Stomach (tissue), 9 donors: ENCODE measurements around the gene EVC2. TPM values are rescaled to one million over a fixed set of nuclear protein-coding genes. Genes with fewer than 3 reads are reported as not detected.

Source experiments
- DNase-seq, 2 donors: peaks; one replicate each; pipeline versions ENCODE4 v3.0.0 to v3.0.0-alpha.2; 2013 to 2019
- H3K27ac ChIP-seq, 5 donors: fragments of 200-600 bp in 4 of 5; sonication (generic) in 4 of 5; one replicate each; pipeline ENCODE4 v1.5.1; 2013 to 2019; ENCODE audit warnings: mild to moderate bottlenecking in 1 of 5, moderate library complexity in 1 of 5
- H3K27me3 ChIP-seq, 3 donors: fragments of 200-600 bp; sonication (generic); one replicate each; pipeline ENCODE4 v1.5.1; 2017 to 2019; ENCODE audit warnings: mixed run types in 1 of 3
- H3K36me3 ChIP-seq, 4 donors: fragments of 200-600 bp; sonication (generic); 1 replicate in 3 of 4; 2 replicates in 1 of 4; pipeline ENCODE4 v1.5.1; 2016 to 2019
- H3K4me1 ChIP-seq, 4 donors: fragments of 200-600 bp; sonication (generic); one replicate each; pipeline ENCODE4 v1.5.1; 2016 to 2019
- H3K4me3 ChIP-seq, 4 donors: fragments of 200-600 bp; sonication (generic) in 3 of 4; one replicate each; pipeline ENCODE4 v1.5.1; 2016 to 2019; ENCODE audit warnings: mild to moderate bottlenecking in 1 of 4
- H3K9me3 ChIP-seq, 4 donors: fragments of 200-600 bp; sonication (generic); one replicate each; pipeline ENCODE4 v1.5.1; 2016 to 2019
- CTCF ChIP-seq, 7 experiments: fragments of 450-650 bp in 4 of 7; fragments of 200-600 bp in 3 of 7; sonication (generic) in 3 of 7; IDR thresholded peaks; one replicate each; pipeline ENCODE4 v1.5.1; 2016 to 2019; ENCODE audit warnings: antibody characterized with exemption in 7 of 7, control low read depth in 2 of 7, mild to moderate bottlenecking in 1 of 7
- EP300 ChIP-seq: sonication (generic); formaldehyde crosslinking; IDR thresholded peaks from one replicate; pipeline ENCODE4 v1.6.1; 2017; ENCODE audit warnings: antibody characterized with exemption
- POLR2A ChIP-seq, 4 donors: fragments of 450-650 bp; IDR thresholded peaks; one replicate each; pipeline ENCODE4 v1.6.1; 2016; ENCODE audit warnings: antibody characterized with exemption in 4 of 4, control low read depth in 2 of 4, mild to moderate bottlenecking in 1 of 4, moderate library complexity in 1 of 4
- POLR2AphosphoS5 ChIP-seq, 3 donors: sonication (generic); formaldehyde crosslinking; IDR thresholded peaks; one replicate each; pipeline ENCODE4 v1.6.1; 2016; ENCODE audit warnings: antibody characterized with exemption in 3 of 3
- WGBS, 5 donors: extraction: QIAGEN DNeasy Blood & Tissue Kit in 3 of 5; methylation state at CpG; one replicate each; pipeline versions ENCODE4 v1.1.5 to v1.1.7; 2013 to 2018; 5-methylcytosine and 5-hydroxymethylcytosine counted together
- intact Hi-C: fragments of 100-400 bp; cut with DNase I; formaldehyde crosslinking; loops from one replicate; pipeline ENCODE4 v1.15.1; 2023; ENCODE audit warnings: low total_unique reads
- polyA plus RNA-seq, 3 donors: library from polyadenylated mRNA; stranded (reverse); fragments of 200-250 nt; gene quantifications; one replicate each; pipeline ENCODE4 v1.2.3, GENCODE V29; 2013
- total RNA-seq, 5 donors: library from RNA; depleted of rRNA; stranded (reverse); fragments of >200 nt; gene quantifications; one replicate each; pipeline versions ENCODE4 v1.1.0 to v1.2.3, GENCODE V29; 2014 to 2016
- donor health status: healthy with polysubstance abuse.
- donor health status: Bipolar disorder and iron deficiency.
- donor health status: healthy.

EVC2 gene
- total and polyA plus RNA-seq, 8 donors = 0.76 to 11.7 (median 4.9) TPM

DNA sequence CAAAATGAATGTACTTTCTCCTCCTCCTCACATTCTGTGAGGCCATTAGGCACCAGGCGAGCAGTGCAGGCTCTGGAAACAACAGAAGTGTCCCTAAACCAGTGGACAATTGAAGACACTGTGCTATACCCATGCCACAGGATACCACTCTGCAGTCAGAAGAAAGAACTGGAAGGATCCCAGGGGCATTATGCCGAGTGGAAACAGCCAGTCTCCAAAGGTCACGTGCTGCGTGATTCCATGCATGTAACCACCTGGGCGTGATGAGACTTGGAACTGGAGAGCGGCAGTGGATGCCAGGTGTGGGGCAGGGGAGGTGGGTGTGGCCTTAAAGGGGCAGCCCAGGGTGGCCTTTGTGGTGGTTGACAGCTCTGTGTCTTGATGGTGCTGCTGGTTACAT, 139.4 kb downstream of the EVC2 start:
- Histone ChIP-seq H3K9me3 (no peaks in the 10 kb centered on the region), H3K4me1 (no peaks in the 10 kb centered on the region), H3K4me3 (no peak overlapping the region), H3K27me3 (no peaks in the 10 kb centered on the region), H3K36me3 (peaks cover 14 to 81% (median 53%) of the 10 kb centered on the region in 4 donors), H3K27ac (no peak overlapping the region)
- TF ChIP-seq CTCF (IDR thresholded peaks at IDR 0.05) = no peak
- DNase-seq = no peak
- 81 to 96% (median 95%) methylated on average over 6 of the region's 6 CpGs for WGBS, 5 donors
- intact Hi-C loops = no loop called here

DNA sequence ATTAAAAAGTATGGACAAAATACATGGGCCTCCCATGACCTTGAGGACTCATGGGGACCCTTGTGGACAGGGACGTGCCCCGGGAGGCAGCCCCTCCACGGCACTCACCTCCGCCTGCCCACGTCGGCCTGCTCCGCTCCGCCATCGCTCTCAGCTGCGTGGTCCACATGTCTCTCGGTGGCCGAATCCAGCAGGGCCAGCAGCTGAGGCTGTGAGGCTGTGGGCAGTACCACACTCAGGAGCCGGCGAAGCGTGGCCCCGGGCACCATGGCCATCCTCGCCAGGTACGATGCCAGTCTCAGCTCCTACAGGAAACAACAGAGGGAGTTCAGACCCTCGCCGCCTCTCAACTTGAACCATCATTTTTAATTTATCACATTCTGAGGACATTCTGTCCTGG, 140.0 kb downstream of the EVC2 start:
- no peaks in the 10 kb centered on the region for H3K4me1 ChIP-seq
- peaks cover 11 to 81% (median 53%) of the 10 kb centered on the region in 4 donors for H3K36me3 ChIP-seq
- no peaks in the 10 kb centered on the region for H3K9me3 ChIP-seq
- H3K27me3 ChIP-seq = no peaks in the 10 kb centered on the region
- intact Hi-C loops = no loop called here
- no peak overlapping the region for H3K27ac ChIP-seq
- DNase-seq = no peak
- TF ChIP-seq EP300 = no peak
- TF ChIP-seq CTCF (IDR thresholded peaks at IDR 0.05) = no peak
- no peak for TF ChIP-seq POLR2AphosphoS5 (IDR thresholded peaks at IDR 0.05)
- TF ChIP-seq POLR2A (IDR thresholded peaks at IDR 0.05) = no peak
- H3K4me3 ChIP-seq = no peak overlapping the region
- WGBS, 5 donors = 93 to 98% (median 96%) methylated on average over 20 of the region's 20 CpGs

GRCh38 chr4:5566991-5567390, 141.4 kb downstream of the EVC2 start:
- H3K36me3 ChIP-seq = peaks cover 11 to 81% (median 54%) of the 10 kb centered on the region in 4 donors
- intact Hi-C loops = no loop called here
- no peaks in the 10 kb centered on the region for H3K27me3 ChIP-seq
- no peaks in the 10 kb centered on the region for H3K9me3 ChIP-seq
- H3K4me1 ChIP-seq = no peaks in the 10 kb centered on the region
- 74 to 96% (median 82%) methylated on average over 7 of the region's 7 CpGs for WGBS, 5 donors
- no peak for DNase-seq
- TF ChIP-seq EP300 (no peak), CTCF (IDR thresholded peaks at IDR 0.05) (no peak), POLR2A (IDR thresholded peaks at IDR 0.05) (no peak), POLR2AphosphoS5 (IDR thresholded peaks at IDR 0.05) (no peak)
- H3K4me3 ChIP-seq = no peak overlapping the region
- no peak overlapping the region for H3K27ac ChIP-seq

DNA sequence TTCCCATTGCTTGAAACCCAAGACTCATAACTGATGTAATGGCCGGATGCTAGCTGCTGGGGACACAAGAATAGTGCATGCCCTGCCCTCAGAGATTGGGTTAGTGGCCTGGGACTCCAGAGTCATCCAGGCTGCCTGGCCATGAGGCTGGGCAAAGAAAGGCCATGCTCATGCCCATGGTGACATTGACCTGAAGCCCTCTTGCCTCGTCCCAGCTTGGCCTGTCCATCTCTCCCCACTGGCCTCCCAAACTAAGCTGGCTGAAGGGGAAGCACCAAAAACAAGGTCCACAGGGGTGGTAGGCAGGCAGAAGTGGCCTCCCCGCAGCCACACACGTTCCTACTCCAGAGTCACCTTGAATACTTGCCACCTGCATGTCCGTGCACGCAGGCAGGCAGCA, 141.8 kb downstream of the EVC2 start:
- no peak for DNase-seq
- H3K4me3 ChIP-seq = no peak overlapping the region
- WGBS, 5 donors = 88 to 98% (median 95%) methylated on average over 4 to 6 of the region's 6 CpGs
- no peaks in the 10 kb centered on the region for H3K4me1 ChIP-seq
- H3K9me3 ChIP-seq = no peaks in the 10 kb centered on the region
- intact Hi-C loops = no loop called here
- H3K27ac ChIP-seq = no peak overlapping the region
- H3K36me3 ChIP-seq = peaks cover 11 to 81% (median 55%) of the 10 kb centered on the region in 4 donors
- H3K27me3 ChIP-seq = no peaks in the 10 kb centered on the region
- TF ChIP-seq EP300 = no peak
- no peak for TF ChIP-seq CTCF (IDR thresholded peaks at IDR 0.05)
- no peak for TF ChIP-seq POLR2AphosphoS5 (IDR thresholded peaks at IDR 0.05)
- no peak for TF ChIP-seq POLR2A (IDR thresholded peaks at IDR 0.05)
